ENCODE data around the gene TTC29. TPM values are rescaled to one million over a fixed set of nuclear protein-coding genes. Genes with fewer than 3 reads are reported as not detected.

TTC29 gene
- total and polyA plus RNA-seq, 2 experiments from 2014 or later: 0.52 to 0.60 TPM

DNA sequence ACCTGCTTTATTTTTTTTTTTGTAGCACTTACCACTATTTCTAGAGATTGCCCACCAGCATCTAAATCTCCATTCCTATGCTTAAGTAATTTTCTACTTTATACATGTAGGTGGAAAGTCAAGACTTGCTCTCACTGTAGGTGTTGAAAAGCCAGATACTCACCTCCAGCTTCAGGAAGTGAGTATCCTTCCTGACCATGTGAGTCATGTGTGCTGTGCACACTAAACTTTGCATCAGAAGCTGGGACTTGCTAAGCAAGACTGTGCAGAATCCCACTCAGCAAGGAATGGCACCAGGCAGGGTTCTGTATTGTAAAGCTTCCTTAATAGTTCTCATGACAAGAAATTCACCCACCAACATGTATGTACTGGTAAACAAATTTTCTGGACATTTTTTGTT is 155.1 kb downstream of the TTC29 start:
- Histone ChIP-seq H3K27ac (ENCODE audit: low read depth) (no peak overlapping the region), H3K27me3 (ENCODE audit: insufficient read depth) (no peaks in the 10 kb centered on the region), H3K4me2 (no peak overlapping the region), H3K36me3 (ENCODE audit: insufficient read depth) (no peaks in the 10 kb centered on the region), H2AFZ (no peak overlapping the region), H4K20me1 (replicated peaks; ENCODE audit: insufficient read depth) (no peaks in the 10 kb centered on the region), H3K4me1 (ENCODE audit: insufficient read depth) (no peaks in the 10 kb centered on the region), H3K4me3 (no peak overlapping the region), H3K79me2 (replicated peaks; ENCODE audit: insufficient read depth) (no peaks in the 10 kb centered on the region), H3F3A (replicated peaks; ENCODE audit: low read depth) (no peaks in the 10 kb centered on the region), H3K9me2 (ENCODE audit: insufficient read depth) (no peaks in the 10 kb centered on the region)
- no peak overlapping the region for H3K27ac Mint-ChIP-seq
- ATAC-seq: no peak
- H3K9me3 Mint-ChIP-seq: no peaks in the 10 kb centered on the region
- H3K4me1 Mint-ChIP-seq: peaks cover 3% of the 10 kb centered on the region; the same call in 1 of the 3 replicates
- DNase-seq (ENCODE audit: low spot score): no peak
- H3K4me3 Mint-ChIP-seq: no peak overlapping the region
- H3K27me3 Mint-ChIP-seq (ENCODE audit: insufficient read depth, low read depth, poor library complexity): peaks cover 2% of the 10 kb centered on the region
- H3K36me3 Mint-ChIP-seq (ENCODE audit: low read depth): no peaks in the 10 kb centered on the region
- TF ChIP-seq, protein P1, sequence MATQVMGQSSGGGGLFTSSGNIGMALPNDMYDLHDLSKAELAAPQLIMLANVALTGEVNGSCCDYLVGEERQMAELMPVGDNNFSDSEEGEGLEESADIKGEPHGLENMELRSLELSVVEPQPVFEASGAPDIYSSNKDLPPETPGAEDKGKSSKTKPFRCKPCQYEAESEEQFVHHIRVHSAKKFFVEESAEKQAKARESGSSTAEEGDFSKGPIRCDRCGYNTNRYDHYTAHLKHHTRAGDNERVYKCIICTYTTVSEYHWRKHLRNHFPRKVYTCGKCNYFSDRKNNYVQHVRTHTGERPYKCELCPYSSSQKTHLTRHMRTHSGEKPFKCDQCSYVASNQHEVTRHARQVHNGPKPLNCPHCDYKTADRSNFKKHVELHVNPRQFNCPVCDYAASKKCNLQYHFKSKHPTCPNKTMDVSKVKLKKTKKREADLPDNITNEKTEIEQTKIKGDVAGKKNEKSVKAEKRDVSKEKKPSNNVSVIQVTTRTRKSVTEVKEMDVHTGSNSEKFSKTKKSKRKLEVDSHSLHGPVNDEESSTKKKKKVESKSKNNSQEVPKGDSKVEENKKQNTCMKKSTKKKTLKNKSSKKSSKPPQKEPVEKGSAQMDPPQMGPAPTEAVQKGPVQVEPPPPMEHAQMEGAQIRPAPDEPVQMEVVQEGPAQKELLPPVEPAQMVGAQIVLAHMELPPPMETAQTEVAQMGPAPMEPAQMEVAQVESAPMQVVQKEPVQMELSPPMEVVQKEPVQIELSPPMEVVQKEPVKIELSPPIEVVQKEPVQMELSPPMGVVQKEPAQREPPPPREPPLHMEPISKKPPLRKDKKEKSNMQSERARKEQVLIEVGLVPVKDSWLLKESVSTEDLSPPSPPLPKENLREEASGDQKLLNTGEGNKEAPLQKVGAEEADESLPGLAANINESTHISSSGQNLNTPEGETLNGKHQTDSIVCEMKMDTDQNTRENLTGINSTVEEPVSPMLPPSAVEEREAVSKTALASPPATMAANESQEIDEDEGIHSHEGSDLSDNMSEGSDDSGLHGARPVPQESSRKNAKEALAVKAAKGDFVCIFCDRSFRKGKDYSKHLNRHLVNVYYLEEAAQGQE (IDR thresholded peaks at IDR 0.05; ENCODE audit: unreplicated experiment): no peak
- TF ChIP-seq, protein P2, sequence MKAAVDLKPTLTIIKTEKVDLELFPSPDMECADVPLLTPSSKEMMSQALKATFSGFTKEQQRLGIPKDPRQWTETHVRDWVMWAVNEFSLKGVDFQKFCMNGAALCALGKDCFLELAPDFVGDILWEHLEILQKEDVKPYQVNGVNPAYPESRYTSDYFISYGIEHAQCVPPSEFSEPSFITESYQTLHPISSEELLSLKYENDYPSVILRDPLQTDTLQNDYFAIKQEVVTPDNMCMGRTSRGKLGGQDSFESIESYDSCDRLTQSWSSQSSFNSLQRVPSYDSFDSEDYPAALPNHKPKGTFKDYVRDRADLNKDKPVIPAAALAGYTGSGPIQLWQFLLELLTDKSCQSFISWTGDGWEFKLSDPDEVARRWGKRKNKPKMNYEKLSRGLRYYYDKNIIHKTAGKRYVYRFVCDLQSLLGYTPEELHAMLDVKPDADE (IDR thresholded peaks at IDR 0.05): no peak
- no peak for TF ChIP-seq ZNF114 (CRISPR knock-in tag; IDR thresholded peaks at IDR 0.05)

DNA sequence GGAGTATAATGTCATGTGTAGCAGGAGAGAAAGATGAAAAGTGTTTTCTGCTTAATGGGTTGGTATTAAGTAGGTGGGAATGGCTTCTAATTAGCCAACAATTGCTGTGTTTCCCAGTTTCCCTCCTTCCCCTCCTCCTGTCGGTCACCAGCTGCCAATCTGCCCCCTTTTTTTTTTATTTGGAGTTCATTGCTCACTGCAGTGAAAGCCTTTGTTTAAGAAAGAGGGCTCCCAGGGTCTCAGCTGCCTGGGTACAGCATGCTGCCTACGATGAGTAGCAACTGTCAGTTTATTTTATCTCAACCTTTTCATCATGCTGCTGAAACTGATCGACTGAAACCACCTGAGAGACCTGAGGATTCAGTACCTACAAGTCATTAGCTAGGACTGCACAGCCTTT is 157.9 kb downstream of the TTC29 start:
- Histone ChIP-seq H3K79me2 (replicated peaks; ENCODE audit: insufficient read depth) (no peaks in the 10 kb centered on the region), H3K36me3 (ENCODE audit: insufficient read depth) (no peaks in the 10 kb centered on the region), H3K4me2 (no peak overlapping the region), H3K9me2 (ENCODE audit: insufficient read depth) (no peaks in the 10 kb centered on the region), H2AFZ (peak overlapping the region; percentile 15; the same call in 1 of the 2 replicates), H3K4me3 (no peak overlapping the region), H3K27ac (ENCODE audit: low read depth) (no peak overlapping the region), H4K20me1 (replicated peaks; ENCODE audit: insufficient read depth) (no peaks in the 10 kb centered on the region), H3F3A (replicated peaks; ENCODE audit: low read depth) (no peaks in the 10 kb centered on the region), H3K27me3 (ENCODE audit: insufficient read depth) (no peaks in the 10 kb centered on the region), H3K4me1 (ENCODE audit: insufficient read depth) (no peaks in the 10 kb centered on the region)
- H3K9me3 Mint-ChIP-seq: no peaks in the 10 kb centered on the region
- ATAC-seq (no peak; the same call in 2 of the 3 replicates), DNase-seq (ENCODE audit: low spot score) (no peak)
- TF ChIP-seq, protein P2 (IDR thresholded peaks at IDR 0.05): no peak
- TF ChIP-seq, protein P1 (IDR thresholded peaks at IDR 0.05; ENCODE audit: unreplicated experiment): no peak
- TF ChIP-seq ZNF114 (CRISPR knock-in tag; IDR thresholded peaks at IDR 0.05): no peak
- TF ChIP-seq, protein P3, sequence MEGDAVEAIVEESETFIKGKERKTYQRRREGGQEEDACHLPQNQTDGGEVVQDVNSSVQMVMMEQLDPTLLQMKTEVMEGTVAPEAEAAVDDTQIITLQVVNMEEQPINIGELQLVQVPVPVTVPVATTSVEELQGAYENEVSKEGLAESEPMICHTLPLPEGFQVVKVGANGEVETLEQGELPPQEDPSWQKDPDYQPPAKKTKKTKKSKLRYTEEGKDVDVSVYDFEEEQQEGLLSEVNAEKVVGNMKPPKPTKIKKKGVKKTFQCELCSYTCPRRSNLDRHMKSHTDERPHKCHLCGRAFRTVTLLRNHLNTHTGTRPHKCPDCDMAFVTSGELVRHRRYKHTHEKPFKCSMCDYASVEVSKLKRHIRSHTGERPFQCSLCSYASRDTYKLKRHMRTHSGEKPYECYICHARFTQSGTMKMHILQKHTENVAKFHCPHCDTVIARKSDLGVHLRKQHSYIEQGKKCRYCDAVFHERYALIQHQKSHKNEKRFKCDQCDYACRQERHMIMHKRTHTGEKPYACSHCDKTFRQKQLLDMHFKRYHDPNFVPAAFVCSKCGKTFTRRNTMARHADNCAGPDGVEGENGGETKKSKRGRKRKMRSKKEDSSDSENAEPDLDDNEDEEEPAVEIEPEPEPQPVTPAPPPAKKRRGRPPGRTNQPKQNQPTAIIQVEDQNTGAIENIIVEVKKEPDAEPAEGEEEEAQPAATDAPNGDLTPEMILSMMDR (conservative IDR thresholded peaks at IDR 0.05; ENCODE audit: low read depth in 2 of 2): no peak
- no peak for TF ChIP-seq EZH2phosphoT487 (IDR thresholded peaks at IDR 0.05; ENCODE audit: unreplicated experiment)
- no peak for TF ChIP-seq ZNF331 (CRISPR knock-in tag; IDR thresholded peaks at IDR 0.05; ENCODE audit: low read depth)
- TF ChIP-seq JUNB (IDR thresholded peaks at IDR 0.05; ENCODE audit: unreplicated experiment): no peak
- TF ChIP-seq CREB1 (CRISPR knock-in tag; IDR thresholded peaks at IDR 0.05; ENCODE audit: low read depth): no peak
- TF ChIP-seq EZH2 (IDR thresholded peaks at IDR 0.05; ENCODE audit: low read depth, unreplicated experiment): no peak
- TF ChIP-seq POLR2AphosphoS5 (IDR thresholded peaks at IDR 0.05; ENCODE audit: low read depth): no peak
- no peak for TF ChIP-seq NANOG (IDR thresholded peaks at IDR 0.05; ENCODE audit: borderline replicate concordance)
- no peaks in the 10 kb centered on the region for H3K36me3 Mint-ChIP-seq (ENCODE audit: low read depth)
- peaks cover 3% of the 10 kb centered on the region; the same call in 1 of the 3 replicates for H3K4me1 Mint-ChIP-seq
- H3K27ac Mint-ChIP-seq: no peak overlapping the region
- H3K4me3 Mint-ChIP-seq: no peak overlapping the region
- H3K27me3 Mint-ChIP-seq (ENCODE audit: insufficient read depth, low read depth, poor library complexity): peaks cover 2% of the 10 kb centered on the region

Measured in GM23338 (cell line).